Measurements from ENCODE around the gene TNFRSF4. TPM values are rescaled to one million over a fixed set of nuclear protein-coding genes. Genes with fewer than 3 reads are reported as not detected.

The TNFRSF4 gene
- total and polyA plus RNA-seq, 4 donors = 0.08 to 0.35 (median 0.15) TPM; not detected in 1

- H3K9me3 ChIP-seq (ENCODE audit: control insufficient read depth in 4 of 4, low read length in 3 of 4) = no peaks in the 10 kb centered on the region
- H3K9ac ChIP-seq (ENCODE audit: low read depth in 1 of 2, low read length in 2 of 2) = no peak overlapping the region
- DNase-seq (ENCODE audit: low spot score) = no peak
- peaks cover 9 to 20% (median 15%) of the 10 kb centered on the region in 4 donors for H3K4me1 ChIP-seq (ENCODE audit: control insufficient read depth in 4 of 4, insufficient read depth in 4 of 4, low read length in 3 of 4)
- TF ChIP-seq NR2F2 (IDR thresholded peaks at IDR 0.05) (no peak), RAD21 (IDR thresholded peaks at IDR 0.05) (no peak), REST (IDR thresholded peaks at IDR 0.05) (no peak), FOXA1 (IDR thresholded peaks at IDR 0.05) (no peak), SP1 (IDR thresholded peaks at IDR 0.05) (no peak), ZBTB33 (IDR thresholded peaks at IDR 0.05) (no peak), MAX (IDR thresholded peaks at IDR 0.05) (no peak), FOXA2 (IDR thresholded peaks at IDR 0.05) (no peak), GABPA (IDR thresholded peaks at IDR 0.05 in 1 of 2, conservative IDR thresholded peaks at IDR 0.05 in 1 of 2) (no peak), ATF3 (IDR thresholded peaks at IDR 0.05) (no peak), JUND (IDR thresholded peaks at IDR 0.05) (no peak), HNF4A (conservative IDR thresholded peaks at IDR 0.05) (no peak), HNF4G (IDR thresholded peaks at IDR 0.05) (no peak), YY1 (IDR thresholded peaks at IDR 0.05) (no peak), CTCF (IDR thresholded peaks at IDR 0.05; ENCODE audit: low read depth, low read length, missing input control) (no peak)
- no peak overlapping the region for H3K4me3 ChIP-seq (ENCODE audit: low read depth in 1 of 3, low read length in 3 of 3)
- H3K36me3 ChIP-seq (ENCODE audit: control insufficient read depth in 4 of 4, insufficient read depth in 3 of 4, low read depth in 1 of 4, low read length in 3 of 4) = peaks cover 14 to 47% (median 28%) of the 10 kb centered on the region in 4 donors
- 97% methylated on average over 44 of the region's 44 CpGs for WGBS
- no peak overlapping the region for H3K27ac ChIP-seq (ENCODE audit: low read depth in 1 of 2, low read length in 2 of 2)
- H3K27me3 ChIP-seq (ENCODE audit: control insufficient read depth in 4 of 4, insufficient read depth in 4 of 4, low read length in 3 of 4) = no peaks in the 10 kb centered on the region
These were observed 12.8 kb upstream of the TNFRSF4 start for GRCh38 chr1:1226566-1227362.
